Smooth muscle cell (in vitro differentiated cells): ENCODE data around the gene SLC22A4. TPM values are rescaled to one million over a fixed set of nuclear protein-coding genes. Genes with fewer than 3 reads are reported as not detected.

Experiments used
- DNase-seq: peaks from one replicate; lab custom pipeline; 2025; ENCODE audit not compliant: unreplicated experiment; lab: John Stamatoyannopoulos, UW
- H2AFZ ChIP-seq: fragments of 200-600 bp; sonication (generic); 2 replicates; pipeline ENCODE4 v1.6.0; 2016; ENCODE audit warnings: antibody characterized with exemption, low read depth, mild to moderate bottlenecking
- H3F3A ChIP-seq: fragments of 200-600 bp; sonication (generic); 2 replicates; pipeline ENCODE4 v1.6.0; 2017; ENCODE audit warnings: antibody characterized with exemption, low read depth
- H3K27ac ChIP-seq: fragments of 200-600 bp; sonication (generic); 2 replicates; pipeline ENCODE4 v1.5.1; 2016; ENCODE audit warnings: low read depth, mild to moderate bottlenecking
- H3K27me3 ChIP-seq: fragments of 200-600 bp; sonication (generic); 2 replicates; pipeline ENCODE4 v1.6.1; 2016; ENCODE audit warnings: low read depth, mild to moderate bottlenecking
- H3K36me3 ChIP-seq: fragments of 200-600 bp; sonication (generic); 2 replicates; pipeline ENCODE4 v1.5.1; 2016; ENCODE audit warnings: low read depth
- H3K4me1 ChIP-seq: fragments of 200-600 bp; sonication (generic); 2 replicates; pipeline ENCODE4 v1.5.1; 2016; ENCODE audit warnings: low read depth
- H3K4me2 ChIP-seq: fragments of 200-600 bp; sonication (generic); 2 replicates; pipeline ENCODE4 v1.6.0; 2016; ENCODE audit warnings: mild to moderate bottlenecking
- H3K4me3 ChIP-seq: fragments of 200-600 bp; sonication (generic); 2 replicates; pipeline ENCODE4 v1.5.1; 2016; ENCODE audit warnings: mild to moderate bottlenecking
- H3K79me2 ChIP-seq: fragments of 200-600 bp; sonication (generic); 2 replicates; pipeline ENCODE4 v1.6.0; 2016; ENCODE audit warnings: low read depth, mild to moderate bottlenecking
- H3K9ac ChIP-seq: fragments of 200-600 bp; sonication (generic); 2 replicates; pipeline ENCODE4 v1.6.0; 2016; ENCODE audit warnings: low read depth
- H3K9me3 ChIP-seq: fragments of 200-600 bp; sonication (generic); replicated peaks from 2 replicates; pipeline ENCODE4 v1.5.1; 2016; ENCODE audit warnings: low read depth
- H4K20me1 ChIP-seq: fragments of 200-600 bp; sonication (generic); 2 replicates; pipeline ENCODE4 v1.6.0; 2016; ENCODE audit warnings: low read depth
- CTCF ChIP-seq: fragments of 200-600 bp; sonication (generic); IDR thresholded peaks from 2 replicates; pipeline ENCODE4 v1.5.1; 2017; ENCODE audit warnings: borderline replicate concordance, mild to moderate bottlenecking, antibody characterized with exemption; ENCODE audit not compliant: insufficient read depth, poor library complexity, severe bottlenecking
- WGBS: methylation state at CpG from one replicate; pipeline ENCODE4 v1.1.7; 2016; ENCODE audit warnings: low lambda C conversion rate; 5-methylcytosine and 5-hydroxymethylcytosine counted together
- polyA plus RNA-seq: library from polyadenylated mRNA; unstranded; fragments of >200 nt; fragmentation: Nextera tagmentation; extraction: Ambion mirVana; gene quantifications from 2 replicates; pipeline ENCODE4 v1.2.1, GENCODE V29; 2016
- total RNA-seq: library from RNA; depleted of rRNA; stranded (reverse); fragments of >200 nt; gene quantifications from 2 replicates; pipeline ENCODE4 v1.2.3, GENCODE V29; 2014

Gene SLC22A4
- total and polyA plus RNA-seq, 2 experiments from 2014 or later = 3.1 to 3.8 TPM

GRCh38 chr5:132380047-132380446, 85.9 kb downstream of the SLC22A4 start:
- no peaks in the 10 kb centered on the region for H3K9me3 ChIP-seq
- no peak overlapping the region for H3K4me2 ChIP-seq
- no peaks in the 10 kb centered on the region for H3K79me2 ChIP-seq
- H3F3A ChIP-seq = no peaks in the 10 kb centered on the region
- H3K4me3 ChIP-seq = no peak overlapping the region
- WGBS = 96% methylated on average over 6 of the region's 6 CpGs
- no peaks in the 10 kb centered on the region for H3K36me3 ChIP-seq
- H3K27me3 ChIP-seq = no peaks in the 10 kb centered on the region
- no peak for DNase-seq
- H3K4me1 ChIP-seq = no peaks in the 10 kb centered on the region
- TF ChIP-seq CTCF = no peak
- no peak overlapping the region for H3K27ac ChIP-seq
- peaks cover 4% of the 10 kb centered on the region for H4K20me1 ChIP-seq
- H2AFZ ChIP-seq = no peak overlapping the region
- H3K9ac ChIP-seq = no peak overlapping the region

DNA sequence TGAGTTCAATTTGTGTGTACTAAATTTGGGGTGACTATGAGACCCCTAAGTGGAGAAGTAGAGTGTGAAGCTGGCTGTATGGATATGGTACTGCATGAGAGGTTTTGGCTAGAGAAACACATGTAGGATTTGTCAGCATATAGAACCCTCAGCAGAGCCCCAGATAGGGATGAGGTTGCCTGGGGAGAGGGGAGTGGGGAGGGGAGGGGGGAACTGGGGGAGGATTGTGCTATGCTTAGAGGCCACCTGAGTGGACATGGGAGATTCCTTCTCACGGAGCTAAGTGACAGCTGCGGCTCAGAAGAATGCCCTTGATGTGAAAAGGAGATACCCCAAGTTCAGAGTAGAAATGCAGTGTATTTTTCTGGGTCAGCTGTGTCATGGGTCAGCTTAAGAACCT, 86.5 kb downstream of the SLC22A4 start:
- H3K27me3 ChIP-seq = no peaks in the 10 kb centered on the region

GRCh38 chr5:132381614-132382013, 87.4 kb downstream of the SLC22A4 start:
- peak overlapping the region; percentile 0 for H3K27ac ChIP-seq
- H3K4me2 ChIP-seq = no peak overlapping the region
- H3K4me3 ChIP-seq = no peak overlapping the region
- H3K79me2 ChIP-seq = no peaks in the 10 kb centered on the region
- DNase-seq = no peak
- no peaks in the 10 kb centered on the region for H3K36me3 ChIP-seq
- H2AFZ ChIP-seq = no peak overlapping the region
- no peak for TF ChIP-seq CTCF
- H3K4me1 ChIP-seq = no peaks in the 10 kb centered on the region
- H3K27me3 ChIP-seq = no peaks in the 10 kb centered on the region
- 92% methylated on average over 1 of the region's 1 CpG for WGBS
- H4K20me1 ChIP-seq = no peaks in the 10 kb centered on the region
- no peaks in the 10 kb centered on the region for H3K9me3 ChIP-seq
- peaks cover under 1% of the 10 kb centered on the region for H3F3A ChIP-seq
- no peak overlapping the region for H3K9ac ChIP-seq

More for the DNA sequence above, 86.5 kb downstream of the SLC22A4 start:
- no peak for DNase-seq
- no peaks in the 10 kb centered on the region for H3K9me3 ChIP-seq
- H3K27ac ChIP-seq = peak overlapping the region; percentile 0
- no peak overlapping the region for H3K4me2 ChIP-seq
- no peaks in the 10 kb centered on the region for H3K36me3 ChIP-seq
- H3F3A ChIP-seq = no peaks in the 10 kb centered on the region
- H3K79me2 ChIP-seq = no peaks in the 10 kb centered on the region
- WGBS = 90% methylated on average over 2 of the region's 2 CpGs
- no peak overlapping the region for H3K4me3 ChIP-seq
- no peak overlapping the region for H3K9ac ChIP-seq
- no peak for TF ChIP-seq CTCF
- H3K4me1 ChIP-seq = no peaks in the 10 kb centered on the region
- H2AFZ ChIP-seq = no peak overlapping the region
- peaks cover 4% of the 10 kb centered on the region for H4K20me1 ChIP-seq

DNA sequence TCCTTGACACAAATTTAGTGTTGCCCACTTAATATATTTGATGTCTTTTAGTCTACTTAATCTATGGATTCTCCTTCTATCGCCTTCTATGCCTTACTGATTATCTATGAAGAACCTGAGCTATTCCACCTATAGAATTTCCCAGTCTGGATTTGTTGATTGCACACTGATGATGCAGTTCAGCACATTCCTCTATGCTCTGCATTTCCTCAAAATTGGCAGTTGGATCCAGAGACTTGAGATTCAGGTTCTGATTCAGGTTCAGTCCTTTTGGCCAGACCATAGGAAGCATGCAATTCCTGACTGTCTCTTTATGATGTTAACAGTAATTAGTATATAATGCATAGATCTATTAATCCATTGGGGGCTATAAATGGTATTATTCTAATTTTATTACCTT, 89.1 kb downstream of the SLC22A4 start:
- no peak for TF ChIP-seq CTCF
- H3K4me2 ChIP-seq = no peak overlapping the region
- peaks cover 7% of the 10 kb centered on the region for H3F3A ChIP-seq
- H2AFZ ChIP-seq = no peak overlapping the region
- H3K27me3 ChIP-seq = no peaks in the 10 kb centered on the region
- H3K27ac ChIP-seq = no peak overlapping the region
- no peaks in the 10 kb centered on the region for H3K79me2 ChIP-seq
- 85% methylated on average over 1 of the region's 1 CpG for WGBS
- no peak for DNase-seq
- H3K9ac ChIP-seq = no peak overlapping the region
- H3K9me3 ChIP-seq = no peaks in the 10 kb centered on the region
- H3K36me3 ChIP-seq = no peaks in the 10 kb centered on the region
- no peak overlapping the region for H3K4me3 ChIP-seq
- H4K20me1 ChIP-seq = no peaks in the 10 kb centered on the region
- peaks cover 3% of the 10 kb centered on the region for H3K4me1 ChIP-seq
